Measurements from ENCODE around the gene ABLIM3. TPM values are rescaled to one million over a fixed set of nuclear protein-coding genes. Genes with fewer than 3 reads are reported as not detected.

The ABLIM3 gene
- polyA plus RNA-seq, 1 of the 3 experiments (the other 2 are of a cell fraction) = 5.9 TPM

- Histone ChIP-seq H3K9me2 (no peaks in the 10 kb centered on the region), H3K9me3 (no peaks in the 10 kb centered on the region), H3K9ac (no peak overlapping the region), H3K27me3 (ENCODE audit: insufficient read depth) (no peaks in the 10 kb centered on the region), H4K20me1 (ENCODE audit: insufficient read depth) (no peaks in the 10 kb centered on the region), H3K4me1 (ENCODE audit: control insufficient read depth in 1 of 2, insufficient read depth in 2 of 2, low read depth in 1 of 2, low read length in 1 of 2) (peaks cover 0 to 4% of the 10 kb centered on the region in 2 experiments; a peak in 1 of 4 replicates), H2AFZ (ENCODE audit: low read depth) (no peak overlapping the region), H3K4me2 (no peak overlapping the region), H3K27ac (ENCODE audit: low read depth in 2 of 2, low read length in 1 of 2) (no peak overlapping the region), H3F3A (replicated peaks; ENCODE audit: insufficient read depth) (no peaks in the 10 kb centered on the region), H3K79me2 (ENCODE audit: insufficient read depth) (no peaks in the 10 kb centered on the region; the same call in 1 of the 2 replicates), H3K36me3 (replicated peaks in 1 of 2; ENCODE audit: control insufficient read depth in 1 of 2, insufficient read depth in 2 of 2, low read length in 1 of 2) (no peaks in the 10 kb centered on the region), H3K4me3 (ENCODE audit: low read depth in 2 of 2, low read length in 1 of 2) (no peak overlapping the region)
- WGBS (ENCODE audit: low lambda C conversion rate) = 75% methylated on average over 9 of the region's 9 CpGs
- POLR2A ChIA-PET = no interaction called here
- no peak for TF ChIP-seq CHD2 (IDR thresholded peaks at IDR 0.05; ENCODE audit: low read length, partially characterized antibody)
- CTCF ChIA-PET = interaction anchor here (1.8 kb wide), 1 partner anchor 81 kb away, joined by 5 read pairs; no protein-coding TSS in a partner anchor
- no peak for DNase-seq
Observed at GRCh38 chr5:149195337-149195887, 54.1 kb downstream of the ABLIM3 start.

- Histone ChIP-seq H3K9me2 (no peaks in the 10 kb centered on the region), H2AFZ (ENCODE audit: low read depth) (no peak overlapping the region), H3K4me2 (no peak overlapping the region), H3F3A (replicated peaks; ENCODE audit: insufficient read depth) (no peaks in the 10 kb centered on the region), H3K9ac (no peak overlapping the region), H3K36me3 (replicated peaks in 1 of 2; ENCODE audit: control insufficient read depth in 1 of 2, insufficient read depth in 2 of 2, low read length in 1 of 2) (no peaks in the 10 kb centered on the region), H3K79me2 (ENCODE audit: insufficient read depth) (no peaks in the 10 kb centered on the region; the same call in 1 of the 2 replicates), H3K27me3 (ENCODE audit: insufficient read depth) (no peaks in the 10 kb centered on the region), H4K20me1 (ENCODE audit: insufficient read depth) (no peaks in the 10 kb centered on the region), H3K9me3 (no peaks in the 10 kb centered on the region), H3K4me1 (ENCODE audit: control insufficient read depth in 1 of 2, insufficient read depth in 2 of 2, low read depth in 1 of 2, low read length in 1 of 2) (peaks cover 0 to 4% of the 10 kb centered on the region in 2 experiments; a peak in 2 of 4 replicates), H3K27ac (ENCODE audit: low read depth in 2 of 2, low read length in 1 of 2) (no peak overlapping the region), H3K4me3 (ENCODE audit: low read depth in 2 of 2, low read length in 1 of 2) (no peak overlapping the region)
- ChIA-PET POLR2A (no interaction called here), CTCF (interaction anchor here (1.8 kb wide), 1 partner anchor 81 kb away, joined by 5 read pairs; no protein-coding TSS in a partner anchor)
- no peak for DNase-seq
- 100% methylated on average over 1 of the region's 1 CpG for WGBS (ENCODE audit: low lambda C conversion rate)
- TF ChIP-seq REST (IDR thresholded peaks at IDR 0.05; ENCODE audit: low read depth, low read length) (no peak), GATA2 (CRISPR knock-in tag; IDR thresholded peaks at IDR 0.05) (no peak), USF2 (IDR thresholded peaks at IDR 0.05; ENCODE audit: borderline replicate concordance, low read depth, low read length) (no peak), PBX3 (IDR thresholded peaks at IDR 0.05) (no peak)
Observed at GRCh38 chr5:149195962-149196361, 54.7 kb downstream of the ABLIM3 start.
